Liver (tissue), 9 donors: ENCODE results near the gene SAMD4A. TPM values are rescaled to one million over a fixed set of nuclear protein-coding genes. Genes with fewer than 3 reads are reported as not detected.

Experiments
- DNase-seq: peaks from one replicate; pipeline ENCODE4 v3.0.0-alpha.2; 2017; ENCODE audit warnings: low spot score
- H3K27ac ChIP-seq, 2 donors: one replicate each; pipeline ENCODE4 v1.7.0; 2013; ENCODE audit warnings: inconsistent platforms in 2 of 2, low read length in 2 of 2, control low read depth in 1 of 2, low read depth in 1 of 2, mild to moderate bottlenecking in 1 of 2
- H3K27me3 ChIP-seq, 4 donors: one replicate each; pipeline versions ENCODE4 v1.6.1 to v1.7.0; 2013; ENCODE audit warnings: low read length in 3 of 4, inconsistent platforms in 1 of 4, mild to moderate bottlenecking in 1 of 4, moderate library complexity in 1 of 4; ENCODE audit not compliant: control insufficient read depth in 4 of 4, insufficient read depth in 4 of 4
- H3K36me3 ChIP-seq, 4 donors: one replicate each; pipeline versions ENCODE4 v1.6.1 to v1.7.0; 2013; ENCODE audit warnings: low read length in 3 of 4, mild to moderate bottlenecking in 3 of 4, low read depth in 1 of 4, moderate library complexity in 1 of 4; ENCODE audit not compliant: control insufficient read depth in 4 of 4, insufficient read depth in 3 of 4
- H3K4me1 ChIP-seq, 4 donors: one replicate each; pipeline versions ENCODE4 v1.6.1 to v1.7.0; 2013; ENCODE audit warnings: low read length in 3 of 4, mild to moderate bottlenecking in 3 of 4, moderate library complexity in 1 of 4; ENCODE audit not compliant: control insufficient read depth in 4 of 4, insufficient read depth in 4 of 4
- H3K4me3 ChIP-seq, 3 donors: one replicate each; pipeline versions ENCODE4 v1.6.1 to v1.7.0; 2013; ENCODE audit warnings: low read length in 3 of 3, control low read depth in 1 of 3, low read depth in 1 of 3, mild to moderate bottlenecking in 1 of 3
- H3K9ac ChIP-seq, 2 donors: one replicate each; pipeline ENCODE4 v1.7.0; 2013; ENCODE audit warnings: low read length in 2 of 2, mild to moderate bottlenecking in 2 of 2, moderate library complexity in 2 of 2, control low read depth in 1 of 2, low read depth in 1 of 2
- H3K9me3 ChIP-seq, 4 donors: one replicate each; pipeline versions ENCODE4 v1.6.1 to v1.7.0; 2013; ENCODE audit warnings: low read length in 3 of 4; ENCODE audit not compliant: control insufficient read depth in 4 of 4
- EGR1 ChIP-seq, 2 donors: IDR thresholded peaks; 2 replicates each; pipeline ENCODE4 v1.6.1; 2016 to 2018; ENCODE audit warnings: antibody characterized with exemption in 2 of 2, low read depth in 2 of 2
- FOXA1 ChIP-seq: IDR thresholded peaks from 2 replicates; pipeline ENCODE4 v1.6.1; 2016; ENCODE audit warnings: antibody characterized with exemption
- FOXA2 ChIP-seq: IDR thresholded peaks from 2 replicates; pipeline ENCODE4 v1.6.1; 2016; ENCODE audit warnings: antibody characterized with exemption
- GABPA ChIP-seq, 2 donors: IDR thresholded peaks in 1 of 2; conservative IDR thresholded peaks in 1 of 2; 2 replicates each; pipeline ENCODE4 v1.6.1; 2016; ENCODE audit warnings: antibody characterized with exemption in 2 of 2, mild to moderate bottlenecking in 1 of 2, moderate library complexity in 1 of 2
- HNF4A ChIP-seq, 2 donors: conservative IDR thresholded peaks; 2 replicates each; pipeline ENCODE4 v1.6.1; 2016; ENCODE audit warnings: antibody characterized with exemption in 2 of 2, mild to moderate bottlenecking in 2 of 2
- HNF4G ChIP-seq: IDR thresholded peaks from 2 replicates; pipeline ENCODE4 v1.6.1; 2016; ENCODE audit warnings: antibody characterized with exemption
- JUND ChIP-seq, 2 donors: IDR thresholded peaks; 2 replicates each; pipeline ENCODE4 v1.6.1; 2016; ENCODE audit warnings: antibody characterized with exemption in 2 of 2
- RAD21 ChIP-seq, 2 donors: IDR thresholded peaks; 2 replicates each; pipeline ENCODE4 v1.6.1; 2016; ENCODE audit warnings: antibody characterized with exemption in 2 of 2, mild to moderate bottlenecking in 2 of 2
- RXRA ChIP-seq, 2 donors: IDR thresholded peaks; 2 replicates each; pipeline ENCODE4 v1.6.1; 2017 to 2018; ENCODE audit warnings: antibody characterized with exemption in 2 of 2, mild to moderate bottlenecking in 1 of 2
- SP1 ChIP-seq: IDR thresholded peaks from 2 replicates; pipeline ENCODE4 v1.6.1; 2018; ENCODE audit warnings: antibody characterized with exemption, mild to moderate bottlenecking
- TAF1 ChIP-seq: conservative IDR thresholded peaks from 2 replicates; pipeline ENCODE4 v1.6.1; 2016; ENCODE audit warnings: antibody characterized with exemption, mild to moderate bottlenecking
- YY1 ChIP-seq: IDR thresholded peaks from 2 replicates; pipeline ENCODE4 v1.6.1; 2016; ENCODE audit warnings: antibody characterized with exemption, mild to moderate bottlenecking
- WGBS: extraction: QIAGEN DNeasy Blood & Tissue Kit; methylation state at CpG from one replicate; pipeline ENCODE4 v1.1.7; 2013; 5-methylcytosine and 5-hydroxymethylcytosine counted together
- polyA plus RNA-seq, 2 donors: library from polyadenylated mRNA; stranded (reverse) in 1 of 2; unstranded in 1 of 2; fragments of 200-250 nt in 1 of 2; fragments of >200 nt in 1 of 2; fragmentation: Nextera tagmentation in 1 of 2; extraction: Ambion mirVana in 1 of 2; gene quantifications; one replicate each; pipeline versions ENCODE4 v1.2.1 to v1.2.3, GENCODE V29; 2013 to 2015
- total RNA-seq, 2 donors: library from RNA; depleted of rRNA; stranded (reverse); fragments of >200 nt; gene quantifications; one replicate each; pipeline ENCODE4 v1.2.3, GENCODE V29; 2014
- TF ChIP-seq, protein P1 (sequence below): fragments of 150-350 bp; IDR thresholded peaks from 2 replicates; pipeline ENCODE4 v1.5.1; 2017; ENCODE audit warnings: improper control_type of control experiment, low read depth, low read length; ENCODE audit not compliant: missing input control
- TF ChIP-seq, protein P2 (sequence below): IDR thresholded peaks from 2 replicates; pipeline ENCODE4 v1.6.1; 2016; ENCODE audit warnings: antibody characterized with exemption
- TF ChIP-seq, protein P3 (sequence below): IDR thresholded peaks from 2 replicates; pipeline ENCODE4 v1.6.1; 2016; ENCODE audit warnings: antibody characterized with exemption
- TF ChIP-seq, protein P4 (sequence below): IDR thresholded peaks from 2 replicates; pipeline ENCODE4 v1.6.1; 2016; ENCODE audit warnings: antibody characterized with exemption, mild to moderate bottlenecking
- TF ChIP-seq, protein P5 (sequence below): IDR thresholded peaks from 2 replicates; pipeline ENCODE4 v1.6.1; 2016; ENCODE audit warnings: antibody characterized with exemption
- donor health status: healthy.
- donor health status: healthy.
- donor health status: healthy.
- donor health status: healthy.
- donor health status: healthy.

The SAMD4A gene
- total and polyA plus RNA-seq, 4 donors = 4.3 to 17.8 (median 8.1) TPM

DNA sequence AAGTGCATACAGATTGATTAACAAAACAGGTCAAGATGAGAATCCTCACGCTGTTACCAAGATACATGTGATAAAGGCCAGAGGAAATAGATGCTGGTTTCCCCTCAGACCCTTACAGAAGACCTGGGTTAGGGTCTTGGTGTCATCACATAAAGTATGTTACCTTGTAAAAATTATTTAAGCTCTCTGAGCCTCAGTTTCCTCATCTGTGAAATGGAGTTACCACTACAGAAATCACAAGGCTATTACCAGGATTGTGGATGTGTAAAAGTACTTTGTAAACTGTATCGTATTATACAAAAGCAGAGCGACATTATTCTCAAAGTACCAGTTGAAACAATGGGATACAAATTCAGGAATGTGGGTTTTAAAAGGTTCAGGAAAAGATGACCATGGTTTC is 14.0 kb downstream of the SAMD4A start:
- WGBS = 98% methylated on average over 3 of the region's 3 CpGs
- no peaks in the 10 kb centered on the region for H3K9me3 ChIP-seq
- no peak overlapping the region for H3K9ac ChIP-seq
- H3K27me3 ChIP-seq = no peaks in the 10 kb centered on the region
- TF ChIP-seq SP1 (no peak), HNF4A (conservative IDR thresholded peaks at IDR 0.05) (no peak), RXRA (IDR thresholded peaks at IDR 0.05) (no peak), HNF4G (no peak), EGR1 (IDR thresholded peaks at IDR 0.05; ENCODE audit: low read depth in 2 of 2) (no peak), YY1 (no peak), RAD21 (IDR thresholded peaks at IDR 0.05) (no peak), GABPA (IDR thresholded peaks at IDR 0.05 in 1 of 2, conservative IDR thresholded peaks at IDR 0.05 in 1 of 2) (no peak), FOXA1 (no peak), TAF1 (no peak)
- TF ChIP-seq, protein P1, sequence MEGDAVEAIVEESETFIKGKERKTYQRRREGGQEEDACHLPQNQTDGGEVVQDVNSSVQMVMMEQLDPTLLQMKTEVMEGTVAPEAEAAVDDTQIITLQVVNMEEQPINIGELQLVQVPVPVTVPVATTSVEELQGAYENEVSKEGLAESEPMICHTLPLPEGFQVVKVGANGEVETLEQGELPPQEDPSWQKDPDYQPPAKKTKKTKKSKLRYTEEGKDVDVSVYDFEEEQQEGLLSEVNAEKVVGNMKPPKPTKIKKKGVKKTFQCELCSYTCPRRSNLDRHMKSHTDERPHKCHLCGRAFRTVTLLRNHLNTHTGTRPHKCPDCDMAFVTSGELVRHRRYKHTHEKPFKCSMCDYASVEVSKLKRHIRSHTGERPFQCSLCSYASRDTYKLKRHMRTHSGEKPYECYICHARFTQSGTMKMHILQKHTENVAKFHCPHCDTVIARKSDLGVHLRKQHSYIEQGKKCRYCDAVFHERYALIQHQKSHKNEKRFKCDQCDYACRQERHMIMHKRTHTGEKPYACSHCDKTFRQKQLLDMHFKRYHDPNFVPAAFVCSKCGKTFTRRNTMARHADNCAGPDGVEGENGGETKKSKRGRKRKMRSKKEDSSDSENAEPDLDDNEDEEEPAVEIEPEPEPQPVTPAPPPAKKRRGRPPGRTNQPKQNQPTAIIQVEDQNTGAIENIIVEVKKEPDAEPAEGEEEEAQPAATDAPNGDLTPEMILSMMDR = no peak
- TF ChIP-seq, protein P2, sequence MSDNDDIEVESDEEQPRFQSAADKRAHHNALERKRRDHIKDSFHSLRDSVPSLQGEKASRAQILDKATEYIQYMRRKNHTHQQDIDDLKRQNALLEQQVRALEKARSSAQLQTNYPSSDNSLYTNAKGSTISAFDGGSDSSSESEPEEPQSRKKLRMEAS = no peak
- TF ChIP-seq, protein P3, sequence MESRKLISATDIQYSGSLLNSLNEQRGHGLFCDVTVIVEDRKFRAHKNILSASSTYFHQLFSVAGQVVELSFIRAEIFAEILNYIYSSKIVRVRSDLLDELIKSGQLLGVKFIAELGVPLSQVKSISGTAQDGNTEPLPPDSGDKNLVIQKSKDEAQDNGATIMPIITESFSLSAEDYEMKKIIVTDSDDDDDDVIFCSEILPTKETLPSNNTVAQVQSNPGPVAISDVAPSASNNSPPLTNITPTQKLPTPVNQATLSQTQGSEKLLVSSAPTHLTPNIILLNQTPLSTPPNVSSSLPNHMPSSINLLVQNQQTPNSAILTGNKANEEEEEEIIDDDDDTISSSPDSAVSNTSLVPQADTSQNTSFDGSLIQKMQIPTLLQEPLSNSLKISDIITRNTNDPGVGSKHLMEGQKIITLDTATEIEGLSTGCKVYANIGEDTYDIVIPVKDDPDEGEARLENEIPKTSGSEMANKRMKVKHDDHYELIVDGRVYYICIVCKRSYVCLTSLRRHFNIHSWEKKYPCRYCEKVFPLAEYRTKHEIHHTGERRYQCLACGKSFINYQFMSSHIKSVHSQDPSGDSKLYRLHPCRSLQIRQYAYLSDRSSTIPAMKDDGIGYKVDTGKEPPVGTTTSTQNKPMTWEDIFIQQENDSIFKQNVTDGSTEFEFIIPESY = no peak
- TF ChIP-seq, protein P4, sequence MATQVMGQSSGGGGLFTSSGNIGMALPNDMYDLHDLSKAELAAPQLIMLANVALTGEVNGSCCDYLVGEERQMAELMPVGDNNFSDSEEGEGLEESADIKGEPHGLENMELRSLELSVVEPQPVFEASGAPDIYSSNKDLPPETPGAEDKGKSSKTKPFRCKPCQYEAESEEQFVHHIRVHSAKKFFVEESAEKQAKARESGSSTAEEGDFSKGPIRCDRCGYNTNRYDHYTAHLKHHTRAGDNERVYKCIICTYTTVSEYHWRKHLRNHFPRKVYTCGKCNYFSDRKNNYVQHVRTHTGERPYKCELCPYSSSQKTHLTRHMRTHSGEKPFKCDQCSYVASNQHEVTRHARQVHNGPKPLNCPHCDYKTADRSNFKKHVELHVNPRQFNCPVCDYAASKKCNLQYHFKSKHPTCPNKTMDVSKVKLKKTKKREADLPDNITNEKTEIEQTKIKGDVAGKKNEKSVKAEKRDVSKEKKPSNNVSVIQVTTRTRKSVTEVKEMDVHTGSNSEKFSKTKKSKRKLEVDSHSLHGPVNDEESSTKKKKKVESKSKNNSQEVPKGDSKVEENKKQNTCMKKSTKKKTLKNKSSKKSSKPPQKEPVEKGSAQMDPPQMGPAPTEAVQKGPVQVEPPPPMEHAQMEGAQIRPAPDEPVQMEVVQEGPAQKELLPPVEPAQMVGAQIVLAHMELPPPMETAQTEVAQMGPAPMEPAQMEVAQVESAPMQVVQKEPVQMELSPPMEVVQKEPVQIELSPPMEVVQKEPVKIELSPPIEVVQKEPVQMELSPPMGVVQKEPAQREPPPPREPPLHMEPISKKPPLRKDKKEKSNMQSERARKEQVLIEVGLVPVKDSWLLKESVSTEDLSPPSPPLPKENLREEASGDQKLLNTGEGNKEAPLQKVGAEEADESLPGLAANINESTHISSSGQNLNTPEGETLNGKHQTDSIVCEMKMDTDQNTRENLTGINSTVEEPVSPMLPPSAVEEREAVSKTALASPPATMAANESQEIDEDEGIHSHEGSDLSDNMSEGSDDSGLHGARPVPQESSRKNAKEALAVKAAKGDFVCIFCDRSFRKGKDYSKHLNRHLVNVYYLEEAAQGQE = no peak
- TF ChIP-seq, protein P5, sequence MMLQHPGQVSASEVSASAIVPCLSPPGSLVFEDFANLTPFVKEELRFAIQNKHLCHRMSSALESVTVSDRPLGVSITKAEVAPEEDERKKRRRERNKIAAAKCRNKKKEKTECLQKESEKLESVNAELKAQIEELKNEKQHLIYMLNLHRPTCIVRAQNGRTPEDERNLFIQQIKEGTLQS = no peak
- H3K4me3 ChIP-seq = no peak overlapping the region
- H3K36me3 ChIP-seq = no peaks in the 10 kb centered on the region
- H3K27ac ChIP-seq = no peak overlapping the region
- no peak for DNase-seq
- no peaks in the 10 kb centered on the region for H3K4me1 ChIP-seq

DNA sequence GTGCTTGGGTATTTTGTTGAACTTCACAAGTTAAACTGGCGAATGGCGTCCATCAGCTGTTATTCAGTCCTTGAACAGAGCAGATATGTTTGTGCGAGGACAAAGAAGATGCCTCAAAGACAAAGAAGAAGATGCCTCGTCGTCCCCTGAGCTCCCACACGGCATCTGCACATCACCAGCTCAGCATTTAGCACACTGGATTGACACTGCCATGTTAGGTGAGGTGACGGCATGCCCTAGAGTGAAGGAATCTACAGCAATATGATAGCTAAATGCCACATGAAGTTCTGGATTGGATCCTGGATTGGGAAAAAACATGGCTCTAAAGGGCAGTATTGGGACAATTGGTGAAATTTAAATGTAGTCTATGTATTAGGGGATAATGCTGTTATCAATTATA is 15.4 kb downstream of the SAMD4A start:
- H3K9me3 ChIP-seq = no peaks in the 10 kb centered on the region
- no peaks in the 10 kb centered on the region for H3K4me1 ChIP-seq
- 94% methylated on average over 7 of the region's 7 CpGs for WGBS
- no peak overlapping the region for H3K4me3 ChIP-seq
- no peaks in the 10 kb centered on the region for H3K27me3 ChIP-seq
- no peaks in the 10 kb centered on the region for H3K36me3 ChIP-seq
- H3K9ac ChIP-seq = no peak overlapping the region
- TF ChIP-seq RXRA (IDR thresholded peaks at IDR 0.05) (no peak), FOXA2 (no peak), HNF4G (no peak), JUND (IDR thresholded peaks at IDR 0.05) (no peak), GABPA (IDR thresholded peaks at IDR 0.05 in 1 of 2, conservative IDR thresholded peaks at IDR 0.05 in 1 of 2) (no peak), YY1 (no peak), TAF1 (no peak), EGR1 (IDR thresholded peaks at IDR 0.05; ENCODE audit: low read depth in 2 of 2) (no peak)
- TF ChIP-seq, protein P3 = no peak
- no peak for DNase-seq
- no peak overlapping the region for H3K27ac ChIP-seq
